Activated CD8-positive, alpha-beta memory T cell treated with anti-CD3 and anti-CD28 coated beads, Interleukin-2, amount 50 U/mL, for 1 hour (primary cell): ENCODE data around the gene ANKRD49.
A peak's percentile ranks its signal among the peaks of the same experiment; 100 is the strongest.
"Not testable (repeated sequence)": the region's sequence is repeated elsewhere in the genome, so short reads cannot be mapped to it uniquely, and the experiment has no call there.

Experiments
- DNase-seq: peaks from one replicate; pipeline ENCODE4 v3.0.0-alpha.2; 2020; ENCODE audit errors: extremely low read depth

The ANKRD49 gene

GRCh38 chr11:94493281-94494125 lies at the start of gene ANKRD49, which contains the start of gene MRE11:
ANKRD49 (plus strand) TSS chr11:94493984; CDS start chr11:94496694, 2,710 bp downstream.
MRE11 (minus strand) TSS chr11:94493844; CDS start chr11:94492801, 1,043 bp downstream.
- DNase-seq = peak; percentile 84

- no peak for DNase-seq
Observed at GRCh38 chr11:94445641-94446040, 48.1 kb upstream of the ANKRD49 start.

GRCh38 chr11:94447149-94447548 lies 46.6 kb upstream of the ANKRD49 start:
- DNase-seq = no peak

GRCh38 chr11:94449029-94449428 lies 44.8 kb upstream of the ANKRD49 start:
- no peak for DNase-seq

- no peak for DNase-seq
Observed at GRCh38 chr11:94449437-94449836, 44.3 kb upstream of the ANKRD49 start.

- no peak for DNase-seq
Observed at GRCh38 chr11:94450048-94450447, 43.7 kb upstream of the ANKRD49 start.

- DNase-seq = no peak
Observed at GRCh38 chr11:94452988-94453387, 40.8 kb upstream of the ANKRD49 start.

- no peak for DNase-seq
Observed at GRCh38 chr11:94454301-94454700, 39.5 kb upstream of the ANKRD49 start.

GRCh38 chr11:94455861-94456260 lies 37.9 kb upstream of the ANKRD49 start:
- DNase-seq = no peak

GRCh38 chr11:94457118-94458029 lies 36.4 kb upstream of the ANKRD49 start:
- DNase-seq = no peak

GRCh38 chr11:94459576-94459975 lies 34.2 kb upstream of the ANKRD49 start:
- DNase-seq = no peak

GRCh38 chr11:94469416-94469815 lies 24.4 kb upstream of the ANKRD49 start:
- no peak for DNase-seq

GRCh38 chr11:94472916-94473799 lies 20.6 kb upstream of the ANKRD49 start:
- no peak for DNase-seq

- DNase-seq = no peak
Observed at GRCh38 chr11:94477624-94478023, 16.2 kb upstream of the ANKRD49 start.

- DNase-seq = no peak
Observed at GRCh38 chr11:94481342-94481741, 12.4 kb upstream of the ANKRD49 start.

- no peak for DNase-seq
Observed at GRCh38 chr11:94486068-94486467, 7.7 kb upstream of the ANKRD49 start.

- DNase-seq = no peak
Observed at GRCh38 chr11:94494126-94494680, 419 bp downstream of the ANKRD49 start.

GRCh38 chr11:94500181-94500580 lies 6.4 kb downstream of the ANKRD49 start:
- DNase-seq = no peak

GRCh38 chr11:94501522-94501921 lies 7.7 kb downstream of the ANKRD49 start:
- no peak for DNase-seq

GRCh38 chr11:94504689-94505293 lies 11.0 kb downstream of the ANKRD49 start:
- DNase-seq = no peak

- not testable (repeated sequence) for DNase-seq
Observed at GRCh38 chr11:94506513-94506912, 12.7 kb downstream of the ANKRD49 start.
